Tibial artery (tissue), 4 donors: Measurements from ENCODE around the gene PTPN11.

Experiments
- DNase-seq, 2 donors: peaks; one replicate each; pipeline ENCODE4 v3.0.0-alpha.2; 2019
- H3K27ac ChIP-seq, 2 donors: fragments of 200-600 bp; sonication (generic) in 1 of 2; 1 replicate in 1 of 2; 2 replicates in 1 of 2; pipeline ENCODE4 v1.5.1; 2018 to 2019; ENCODE audit warnings: mild to moderate bottlenecking in 1 of 2
- H3K27me3 ChIP-seq, 2 donors: fragments of 200-600 bp; sonication (generic) in 1 of 2; one replicate each; pipeline versions ENCODE4 v1.5.1 to v1.6.0; 2016 to 2019
- H3K36me3 ChIP-seq, 3 donors: fragments of 200-600 bp; sonication (generic) in 2 of 3; one replicate each; pipeline ENCODE4 v1.5.1; 2016 to 2019; ENCODE audit warnings: mild to moderate bottlenecking in 2 of 3
- H3K4me1 ChIP-seq, 4 donors: fragments of 200-600 bp; sonication (generic) in 2 of 4; 1 replicate in 3 of 4; 2 replicates in 1 of 4; pipeline ENCODE4 v1.5.1; 2016 to 2019
- H3K4me3 ChIP-seq, 2 donors: fragments of 200-600 bp; sonication (generic) in 1 of 2; 1 replicate in 1 of 2; 2 replicates in 1 of 2; pipeline ENCODE4 v1.5.1; 2018 to 2019; ENCODE audit warnings: mild to moderate bottlenecking in 2 of 2
- H3K9me3 ChIP-seq, 3 donors: fragments of 200-600 bp; sonication (generic) in 1 of 3; one replicate each; pipeline ENCODE4 v1.5.1; 2016 to 2019
- CTCF ChIP-seq, 2 experiments: fragments of 200-600 bp in 1 of 2; fragments of 450-650 bp in 1 of 2; IDR thresholded peaks; one replicate each; pipeline ENCODE4 v1.5.1; 2017 to 2019; ENCODE audit warnings: antibody characterized with exemption in 2 of 2, mild to moderate bottlenecking in 1 of 2, moderate library complexity in 1 of 2
- intact Hi-C: fragments of 100-400 bp; cut with DNase I; formaldehyde crosslinking; loops from one replicate; pipeline ENCODE4 v1.15.0; 2023; ENCODE audit warnings: low total_unique reads

PTPN11 gene

GRCh38 chr12:112549031-112549430 lies 130.3 kb downstream of the PTPN11 start:
- peaks cover 0 to 4% of the 10 kb centered on the region in 2 donors for H3K27me3 ChIP-seq
- H3K4me1 ChIP-seq, result no peaks in the 10 kb centered on the region
- intact Hi-C loops, result no loop called here
- no peak for DNase-seq
- TF ChIP-seq CTCF (IDR thresholded peaks at IDR 0.05), result no peak
- no peak overlapping the region for H3K4me3 ChIP-seq
- no peaks in the 10 kb centered on the region for H3K36me3 ChIP-seq
- peaks cover 0 to 9% (median 0%) of the 10 kb centered on the region in 3 donors for H3K9me3 ChIP-seq
- H3K27ac ChIP-seq, result no peak overlapping the region

GRCh38 chr12:112551681-112552080 lies 132.9 kb downstream of the PTPN11 start:
- Histone ChIP-seq H3K9me3 (peaks cover 0 to 9% (median 0%) of the 10 kb centered on the region in 3 donors), H3K27me3 (no peaks in the 10 kb centered on the region), H3K36me3 (no peaks in the 10 kb centered on the region), H3K4me3 (no peak overlapping the region), H3K4me1 (no peaks in the 10 kb centered on the region), H3K27ac (no peak overlapping the region)
- DNase-seq, result no peak
- intact Hi-C loops, result no loop called here
- no peak for TF ChIP-seq CTCF (IDR thresholded peaks at IDR 0.05)

GRCh38 chr12:112555621-112556233 lies 137.0 kb downstream of the PTPN11 start:
- DNase-seq, result no peak
- no peaks in the 10 kb centered on the region for H3K4me1 ChIP-seq
- H3K27ac ChIP-seq, result no peak overlapping the region

GRCh38 chr12:112557951-112558630 lies 139.3 kb downstream of the PTPN11 start:
- intact Hi-C loops, result no loop called here
- Histone ChIP-seq H3K9me3 (peaks cover 0 to 3% (median 0%) of the 10 kb centered on the region in 3 donors), H3K27me3 (peaks cover 0 to 6% of the 10 kb centered on the region in 2 donors), H3K4me1 (no peaks in the 10 kb centered on the region), H3K4me3 (no peak overlapping the region), H3K36me3 (no peaks in the 10 kb centered on the region), H3K27ac (no peak overlapping the region)
- no peak for TF ChIP-seq CTCF (IDR thresholded peaks at IDR 0.05)
- no peak for DNase-seq

More at GRCh38 chr12:112555621-112556233, 137.0 kb downstream of the PTPN11 start:
- no peak overlapping the region for H3K4me3 ChIP-seq
- peaks cover 0 to 4% of the 10 kb centered on the region in 2 donors for H3K27me3 ChIP-seq
- intact Hi-C loops, result no loop called here
- no peaks in the 10 kb centered on the region for H3K36me3 ChIP-seq
- TF ChIP-seq CTCF (IDR thresholded peaks at IDR 0.05), result no peak
- peaks cover 0 to 9% (median 0%) of the 10 kb centered on the region in 3 donors for H3K9me3 ChIP-seq
